Calu3 (cell line): ENCODE data around the gene SGF29. TPM values are rescaled to one million over a fixed set of nuclear protein-coding genes. Genes with fewer than 3 reads are reported as not detected.
A peak's percentile ranks its signal among the peaks of the same experiment; 100 is the strongest.
"Not testable (repeated sequence)": the region's sequence is repeated elsewhere in the genome, so short reads cannot be mapped to it uniquely, and the experiment has no call there.

ENCODE experiments used
- BruUV-seq: library from RNA; stranded (reverse); fragments of 400-500 nt; replicated peaks from 2 replicates; lab custom pipeline; 2021; lab: Mats Ljungman, UMichigan
- CTCF ChIA-PET: fragments of 300-600 bp; sonication (Branson Sonifier 250); formaldehyde crosslinking; loops from one replicate; lab custom pipeline; 2022; ENCODE audit warnings: antibody characterized with exemption; lab: Charles Lee
- DNase-seq: peaks from one replicate; pipeline ENCODE4 v3.0.0; 2022
- H3K27ac Mint-ChIP-seq: one replicate; pipeline ENCODE4 v1.8.0; 2022; ENCODE audit warnings: mixed read lengths; ENCODE audit not compliant: unreplicated experiment
- H3K27me3 Mint-ChIP-seq: one replicate; pipeline ENCODE4 v1.8.0; 2022; ENCODE audit warnings: mixed read lengths; ENCODE audit not compliant: unreplicated experiment
- H3K36me3 Mint-ChIP-seq: one replicate; pipeline ENCODE4 v1.8.0; 2022; ENCODE audit warnings: mild to moderate bottlenecking, moderate library complexity, mixed read lengths; ENCODE audit not compliant: insufficient read depth, unreplicated experiment
- H3K4me1 Mint-ChIP-seq: one replicate; pipeline ENCODE4 v1.8.0; 2022; ENCODE audit warnings: mild to moderate bottlenecking, low read depth, mixed read lengths; ENCODE audit not compliant: unreplicated experiment
- H3K4me3 Mint-ChIP-seq: one replicate; pipeline ENCODE4 v1.8.0; 2022; ENCODE audit warnings: mild to moderate bottlenecking, low read depth, moderate library complexity, mixed read lengths; ENCODE audit not compliant: unreplicated experiment
- H3K9me3 Mint-ChIP-seq: one replicate; pipeline ENCODE4 v1.8.0; 2022; ENCODE audit warnings: low read depth, mixed read lengths; ENCODE audit not compliant: unreplicated experiment
- intact Hi-C: fragments of 100-400 bp; cut with micrococcal nuclease; formaldehyde crosslinking; loops from one replicate; pipeline ENCODE4 v1.10.0; 2022; ENCODE audit not compliant: unreplicated experiment
- total RNA-seq: library from RNA; stranded (reverse); gene quantifications from 2 replicates; pipeline ENCODE4 v1.2.3, GENCODE V29; 2022
- TF ChIP-seq, protein P1 (sequence below): fragments of 200-600 bp; IDR thresholded peaks from one replicate; pipeline ENCODE4 v1.8.0; 2022; ENCODE audit warnings: antibody characterized with exemption; ENCODE audit not compliant: unreplicated experiment

The SGF29 gene
- total RNA-seq, 1 experiment from 2014 or later = 31.0 TPM

GRCh38 chr16:28610595-28611191 is 57.0 kb downstream of the SGF29 start:
- Mint-ChIP-seq H3K4me1 (no peaks in the 10 kb centered on the region), H3K27ac (no peak overlapping the region), H3K9me3 (no peaks in the 10 kb centered on the region), H3K36me3 (no peaks in the 10 kb centered on the region), H3K27me3 (no peaks in the 10 kb centered on the region), H3K4me3 (no peak overlapping the region)
- CTCF ChIA-PET = no interaction called here
- TF ChIP-seq, protein P1, sequence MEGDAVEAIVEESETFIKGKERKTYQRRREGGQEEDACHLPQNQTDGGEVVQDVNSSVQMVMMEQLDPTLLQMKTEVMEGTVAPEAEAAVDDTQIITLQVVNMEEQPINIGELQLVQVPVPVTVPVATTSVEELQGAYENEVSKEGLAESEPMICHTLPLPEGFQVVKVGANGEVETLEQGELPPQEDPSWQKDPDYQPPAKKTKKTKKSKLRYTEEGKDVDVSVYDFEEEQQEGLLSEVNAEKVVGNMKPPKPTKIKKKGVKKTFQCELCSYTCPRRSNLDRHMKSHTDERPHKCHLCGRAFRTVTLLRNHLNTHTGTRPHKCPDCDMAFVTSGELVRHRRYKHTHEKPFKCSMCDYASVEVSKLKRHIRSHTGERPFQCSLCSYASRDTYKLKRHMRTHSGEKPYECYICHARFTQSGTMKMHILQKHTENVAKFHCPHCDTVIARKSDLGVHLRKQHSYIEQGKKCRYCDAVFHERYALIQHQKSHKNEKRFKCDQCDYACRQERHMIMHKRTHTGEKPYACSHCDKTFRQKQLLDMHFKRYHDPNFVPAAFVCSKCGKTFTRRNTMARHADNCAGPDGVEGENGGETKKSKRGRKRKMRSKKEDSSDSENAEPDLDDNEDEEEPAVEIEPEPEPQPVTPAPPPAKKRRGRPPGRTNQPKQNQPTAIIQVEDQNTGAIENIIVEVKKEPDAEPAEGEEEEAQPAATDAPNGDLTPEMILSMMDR = no peak
- BruUV-seq = no TSS peak
- intact Hi-C loops = no loop called here
- DNase-seq = no peak

DNA sequence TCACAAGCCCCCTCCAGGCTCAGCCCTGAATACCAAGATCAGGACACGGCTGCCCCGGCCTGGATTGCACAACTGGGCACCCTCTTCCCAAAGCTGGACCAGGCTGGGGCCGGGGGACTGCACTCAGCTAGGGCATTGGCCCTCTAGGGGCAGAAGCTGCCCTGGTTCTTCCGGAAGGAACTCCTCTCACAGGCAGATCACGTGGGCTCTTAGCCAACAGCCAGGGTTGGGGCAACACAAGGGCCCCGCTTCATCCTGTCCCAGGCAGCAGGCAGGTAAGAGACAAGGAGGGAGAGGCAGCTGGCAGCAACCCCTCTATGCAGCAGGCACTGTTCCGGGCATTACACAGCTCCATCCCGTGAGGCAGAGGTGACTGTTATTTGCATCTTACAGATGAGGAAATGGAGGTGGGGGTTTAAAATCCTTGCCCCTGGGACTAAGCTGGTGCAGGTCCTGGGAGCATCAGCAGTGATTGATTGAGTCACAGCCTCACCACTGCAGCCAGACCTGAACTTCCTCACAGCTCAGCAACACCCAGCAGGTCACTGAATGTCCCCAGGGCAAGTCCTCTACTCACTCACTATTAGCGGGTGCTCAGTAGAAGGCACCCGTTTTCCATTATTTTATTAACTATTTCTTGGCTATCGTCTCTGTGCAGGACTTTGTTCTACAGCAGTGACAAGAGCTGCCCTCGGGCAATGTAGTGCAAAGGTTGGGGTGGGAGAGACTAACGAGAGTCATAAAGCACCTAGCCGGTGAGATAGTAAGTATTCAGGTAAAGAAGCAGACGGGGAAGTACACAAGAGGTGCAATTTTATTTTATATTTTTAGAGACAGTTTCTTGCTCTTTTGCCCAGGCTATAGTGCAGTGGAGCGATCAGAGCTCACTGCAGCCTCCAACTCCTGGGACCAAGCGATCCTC is 58.9 kb downstream of the SGF29 start:
- H3K4me3 Mint-ChIP-seq, intact Hi-C loops, H3K36me3 Mint-ChIP-seq, BruUV-seq, DNase-seq, H3K4me1 Mint-ChIP-seq, H3K27me3 Mint-ChIP-seq, CTCF ChIA-PET, H3K27ac Mint-ChIP-seq, H3K9me3 Mint-ChIP-seq: not testable (repeated sequence)

DNA sequence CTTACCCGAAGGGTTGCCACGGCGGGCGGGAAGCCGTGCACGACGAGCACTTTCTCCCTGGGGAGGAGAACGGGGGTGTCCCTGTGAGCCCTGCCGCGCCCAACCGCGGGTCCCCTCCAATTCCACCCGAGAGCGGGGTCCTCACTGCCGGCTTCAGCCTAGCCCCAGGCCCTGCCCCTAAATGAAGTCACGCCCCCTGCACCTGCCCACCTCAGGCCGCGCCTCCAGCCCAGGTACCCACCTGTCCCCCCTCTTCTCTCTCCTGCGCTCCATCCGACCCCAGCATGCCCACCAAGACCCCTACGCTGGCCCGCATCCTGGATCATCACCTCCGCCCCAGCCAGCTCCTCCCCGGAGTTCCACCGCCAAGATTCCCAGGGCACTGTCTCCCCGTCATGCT is 60.2 kb downstream of the SGF29 start:
- H3K27me3 Mint-ChIP-seq, BruUV-seq, DNase-seq, H3K4me1 Mint-ChIP-seq, intact Hi-C loops, CTCF ChIA-PET, H3K27ac Mint-ChIP-seq, H3K9me3 Mint-ChIP-seq, H3K4me3 Mint-ChIP-seq: not testable (repeated sequence)
- peaks cover 13% of the 10 kb centered on the region for H3K36me3 Mint-ChIP-seq

- BruUV-seq, H3K9me3 Mint-ChIP-seq, H3K4me1 Mint-ChIP-seq, CTCF ChIA-PET, H3K27ac Mint-ChIP-seq, intact Hi-C loops, H3K27me3 Mint-ChIP-seq, DNase-seq, H3K4me3 Mint-ChIP-seq: not testable (repeated sequence)
- peaks cover 13% of the 10 kb centered on the region for H3K36me3 Mint-ChIP-seq
Measured at GRCh38 chr16:28614561-28614960, 60.8 kb downstream of the SGF29 start.

- H3K4me1 Mint-ChIP-seq, intact Hi-C loops, H3K27me3 Mint-ChIP-seq, H3K27ac Mint-ChIP-seq, H3K4me3 Mint-ChIP-seq, BruUV-seq, H3K9me3 Mint-ChIP-seq: not testable (repeated sequence)
- peak; percentile 72 for DNase-seq
- H3K36me3 Mint-ChIP-seq = peaks cover 14% of the 10 kb centered on the region
- CTCF ChIA-PET = interaction anchor here (0.6 kb wide), 1 partner anchor 58 kb away, joined by 4 read pairs; no protein-coding TSS in a partner anchor
- TF ChIP-seq, protein P1 = peak; percentile 86
Measured at GRCh38 chr16:28615486-28616223, 61.9 kb downstream of the SGF29 start.

DNA sequence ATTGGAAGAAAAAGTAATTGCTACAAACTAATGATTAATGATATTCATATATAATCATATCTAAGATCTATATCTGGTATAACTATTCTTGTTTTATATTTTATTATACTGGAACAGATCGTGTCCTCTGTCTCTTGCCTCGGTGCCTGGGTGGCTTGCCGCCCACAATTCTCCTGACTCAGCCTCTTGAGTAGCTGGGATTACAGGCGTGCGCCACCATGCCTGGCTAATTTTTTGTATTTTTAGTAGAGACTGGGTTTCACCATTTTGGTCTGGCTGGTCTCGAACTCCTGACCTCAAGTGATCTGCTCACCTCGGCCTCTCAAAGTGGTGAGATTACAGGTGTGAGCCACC is 62.5 kb downstream of the SGF29 start:
- intact Hi-C loops, H3K4me3 Mint-ChIP-seq, H3K9me3 Mint-ChIP-seq, H3K4me1 Mint-ChIP-seq, H3K27me3 Mint-ChIP-seq, DNase-seq, BruUV-seq: not testable (repeated sequence)
- peaks cover 20% of the 10 kb centered on the region for H3K36me3 Mint-ChIP-seq
- CTCF ChIA-PET = interaction anchor here (0.6 kb wide), 1 partner anchor 58 kb away, joined by 4 read pairs; no protein-coding TSS in a partner anchor
- H3K27ac Mint-ChIP-seq = peak overlapping the region; percentile 33
